HepG2 (cell line): ENCODE results near the gene TGIF1. TPM values are rescaled to one million over a fixed set of nuclear protein-coding genes. Genes with fewer than 3 reads are reported as not detected.
A peak's percentile ranks its signal among the peaks of the same experiment; 100 is the strongest.

Experiments used
- ARID5B ChIP-seq: IDR thresholded peaks from 2 replicates; pipeline ENCODE4 v1.4.0; 2020; ENCODE audit warnings: mild to moderate bottlenecking, missing genetic modification reagents
- FOXK2 ChIP-seq: fragments of 450-650 bp; IDR thresholded peaks from 2 replicates; pipeline ENCODE4 v1.6.1; 2016
- HIVEP1 ChIP-seq: sonication (generic); formaldehyde crosslinking; IDR thresholded peaks from 2 replicates; pipeline ENCODE4 v1.4.0; 2020; ENCODE audit warnings: mild to moderate bottlenecking, missing genetic modification reagents
- HNF1A ChIP-seq, 2 experiments: sonication (generic) in 1 of 2; formaldehyde crosslinking in 1 of 2; IDR thresholded peaks; 2 replicates each; pipeline versions ENCODE4 v1.4.0 to v1.6.1; 2016 to 2020; ENCODE audit warnings: borderline replicate concordance in 1 of 2, low read depth in 1 of 2, mild to moderate bottlenecking in 1 of 2, missing genetic modification reagents in 1 of 2
- IRF2 ChIP-seq: IDR thresholded peaks from 2 replicates; pipeline ENCODE4 v1.6.1; 2018; ENCODE audit warnings: missing genetic modification reagents, missing compliant biosample characterization
- KMT2B ChIP-seq: IDR thresholded peaks from 2 replicates; pipeline ENCODE4 v1.6.1; 2016; ENCODE audit warnings: missing genetic modification reagents, missing compliant biosample characterization
- MAX ChIP-seq: IDR thresholded peaks from 2 replicates; pipeline ENCODE4 v1.6.1; 2012; ENCODE audit warnings: inconsistent platforms
- NCOR1 ChIP-seq: fragments of 200-600 bp; sonication (generic); IDR thresholded peaks from 2 replicates; pipeline ENCODE4 v1.7.0; 2017; ENCODE audit warnings: antibody characterized with exemption, low read length, borderline replicate concordance
- NFATC3 ChIP-seq: sonication (generic); formaldehyde crosslinking; IDR thresholded peaks from 2 replicates; pipeline ENCODE4 v1.5.1; 2020; ENCODE audit warnings: mild to moderate bottlenecking, missing genetic modification reagents
- NFE2L1 ChIP-seq: sonication (generic); formaldehyde crosslinking; IDR thresholded peaks from 2 replicates; pipeline ENCODE4 v1.4.0; 2020; ENCODE audit warnings: missing genetic modification reagents, mild to moderate bottlenecking, borderline replicate concordance
- POLR2A ChIP-seq, 2 experiments: IDR thresholded peaks; 2 replicates each; pipeline ENCODE4 v1.6.1; 2011; ENCODE audit warnings: low read depth in 2 of 2, low read length in 2 of 2, mild to moderate bottlenecking in 1 of 2, moderate library complexity in 1 of 2; ENCODE audit not compliant: insufficient read depth in 1 of 2
- TFAP4 ChIP-seq: sonication (generic); IDR thresholded peaks from 2 replicates; pipeline ENCODE4 v1.6.1; 2016; ENCODE audit warnings: low read depth, borderline replicate concordance
- THYN1 ChIP-seq: sonication (generic); formaldehyde crosslinking; IDR thresholded peaks from 2 replicates; pipeline ENCODE4 v1.8.1; 2023; ENCODE audit warnings: low read depth, mild to moderate bottlenecking, moderate library complexity, missing genetic modification reagents, borderline replicate concordance
- XBP1 ChIP-seq: sonication (generic); formaldehyde crosslinking; IDR thresholded peaks from 2 replicates; pipeline ENCODE4 v1.5.0; 2020; ENCODE audit warnings: missing genetic modification reagents
- ZNF552 ChIP-seq: sonication (generic); formaldehyde crosslinking; IDR thresholded peaks from 2 replicates; pipeline ENCODE4 v1.9.0; 2022; ENCODE audit warnings: missing genetic modification reagents, mild to moderate bottlenecking, borderline replicate concordance
- ZNF597 ChIP-seq: sonication (generic); formaldehyde crosslinking; IDR thresholded peaks from 2 replicates; pipeline ENCODE4 v1.5.0; 2020; ENCODE audit warnings: missing genetic modification reagents
- ZNF674 ChIP-seq: sonication (generic); formaldehyde crosslinking; IDR thresholded peaks from 2 replicates; pipeline ENCODE4 v1.5.0; 2020; ENCODE audit warnings: low read depth, mild to moderate bottlenecking, missing genetic modification reagents
- ZNF720 ChIP-seq: sonication (generic); formaldehyde crosslinking; IDR thresholded peaks from 2 replicates; pipeline ENCODE4 v1.4.0; 2020; ENCODE audit warnings: missing genetic modification reagents
- ZNF746 ChIP-seq: sonication (generic); formaldehyde crosslinking; IDR thresholded peaks from 2 replicates; pipeline ENCODE4 v1.8.0; 2022; ENCODE audit warnings: mild to moderate bottlenecking, missing genetic modification reagents
- polyA plus RNA-seq, 8 experiments: library from polyadenylated mRNA; depleted of rRNA in 3 of 8; stranded (reverse) in 7 of 8; unstranded in 1 of 8; fragments of >200 nt; fragmentation: Illumina TruSeq in 4 of 8; extraction: Trizol in 4 of 8; gene quantifications; 2 replicates each; pipeline versions ENCODE4 v1.2.1 to v1.2.3, GENCODE V29; 2011 to 2016; ENCODE audit warnings: low read depth in 4 of 8, missing spikeins in 1 of 8, mixed read lengths in 1 of 8; ENCODE audit not compliant: insufficient read depth in 1 of 8
- total RNA-seq, 5 experiments: library from RNA; depleted of rRNA; stranded (reverse); fragments of >200 nt; fragmentation: Illumina TruSeq; extraction: Trizol; gene quantifications; 2 replicates each; pipeline ENCODE4 v1.2.3, GENCODE V29; 2016; ENCODE audit warnings: low read depth in 1 of 5

The TGIF1 gene
- total and polyA plus RNA-seq, 2 of the 13 experiments (the other 11 are each of a cell fraction or from before 2014, with no cell fraction given), result 50.0 to 76.1 TPM

GRCh38 chr18:3453540-3454364, 3.8 kb downstream of the TGIF1 start (continued):
- TF ChIP-seq HNF1A (IDR thresholded peaks at IDR 0.05; ENCODE audit: low read depth) (peak; percentile 43; the same call in 1 of the 2 replicates), HNF1A (CRISPR knock-in tag; IDR thresholded peaks at IDR 0.05; ENCODE audit: borderline replicate concordance) (no peak; the same call in 1 of the 2 replicates), NFATC3 (CRISPR knock-in tag) (no peak), POLR2A (IDR thresholded peaks at IDR 0.05; ENCODE audit: insufficient read depth in 1 of 2, low read depth in 2 of 2, low read length in 2 of 2) (peak in 1 of 2 experiments; percentile 66; a peak in 1 of 4 replicates), ZNF597 (CRISPR knock-in tag) (no peak), MAX (peak; percentile 76), KMT2B (no peak), TFAP4 (peak; percentile 95), ZNF552 (CRISPR knock-in tag) (no peak), ARID5B (CRISPR knock-in tag) (peak; percentile 58), FOXK2 (peak; percentile 80), NCOR1 (peak; percentile 69; the same call in 1 of the 2 replicates), XBP1 (CRISPR knock-in tag) (no peak), NFE2L1 (CRISPR knock-in tag) (no peak), THYN1 (no peak), IRF2 (CRISPR knock-in tag) (peak; percentile 32; the same call in 1 of the 2 replicates), ZNF720 (no peak), ZNF746 (no peak), ZNF674 (CRISPR knock-in tag) (no peak), HIVEP1 (CRISPR knock-in tag) (no peak)
